Islet of Langerhans (tissue), 1 donor: Measurements from ENCODE around the gene NEURL1.
"Not testable (repeated sequence)": the region's sequence is repeated elsewhere in the genome, so short reads cannot be mapped to it uniquely, and the experiment has no call there.

Experiments used
- FAIRE-seq: peaks from one replicate; lab custom pipeline; 2011; peaks lifted over from hg19 to GRCh38; lab: Jason Lieb, UNC

The NEURL1 gene

GRCh38 chr10:103495321-103495720 lies 1.8 kb downstream of the NEURL1 start:
- no peak for FAIRE-seq

- no peak for FAIRE-seq
These were observed 3.8 kb downstream of the NEURL1 start for GRCh38 chr10:103497161-103497915.

- no peak for FAIRE-seq
These were observed 5.6 kb downstream of the NEURL1 start for GRCh38 chr10:103498936-103499638.

DNA sequence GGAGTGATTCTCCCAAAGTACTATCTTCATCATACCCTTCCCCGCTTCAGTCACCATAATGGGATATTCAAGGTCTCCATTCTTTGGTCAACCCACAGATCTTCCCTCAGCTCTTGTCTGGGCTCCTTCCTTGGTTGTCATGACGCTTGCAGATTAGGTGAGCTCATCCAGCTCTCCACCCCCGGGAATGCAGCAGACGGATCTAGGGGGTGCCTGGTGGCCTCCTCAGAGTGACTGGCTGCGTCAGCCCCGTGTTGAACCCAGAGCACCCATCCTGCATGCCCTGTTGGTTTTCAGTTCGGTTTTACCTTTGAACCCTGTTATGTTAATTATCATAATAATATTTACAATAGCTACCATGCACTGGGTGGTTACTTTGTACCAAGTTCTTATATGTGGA lies 6.4 kb downstream of the NEURL1 start:
- FAIRE-seq, result no peak

DNA sequence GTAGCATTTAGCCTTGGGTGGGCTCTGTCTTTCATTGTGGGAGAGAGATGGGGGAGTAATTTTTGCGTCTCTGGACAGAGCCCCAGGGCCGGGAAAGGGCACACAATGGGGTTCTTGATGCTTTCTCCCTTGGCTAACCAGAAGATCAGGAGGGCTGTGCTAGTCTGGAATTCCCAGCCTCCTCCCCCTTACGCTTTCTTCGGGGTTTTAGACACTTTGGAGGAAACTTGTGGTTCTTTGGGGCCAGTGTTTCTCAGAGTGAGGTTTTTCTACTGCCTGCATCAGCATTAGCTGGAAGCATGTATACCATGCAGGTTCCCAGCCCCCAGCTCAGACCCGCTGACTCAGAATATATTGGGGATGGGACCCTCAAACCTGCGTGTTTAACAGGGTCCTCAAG lies 7.0 kb downstream of the NEURL1 start:
- no peak for FAIRE-seq

DNA sequence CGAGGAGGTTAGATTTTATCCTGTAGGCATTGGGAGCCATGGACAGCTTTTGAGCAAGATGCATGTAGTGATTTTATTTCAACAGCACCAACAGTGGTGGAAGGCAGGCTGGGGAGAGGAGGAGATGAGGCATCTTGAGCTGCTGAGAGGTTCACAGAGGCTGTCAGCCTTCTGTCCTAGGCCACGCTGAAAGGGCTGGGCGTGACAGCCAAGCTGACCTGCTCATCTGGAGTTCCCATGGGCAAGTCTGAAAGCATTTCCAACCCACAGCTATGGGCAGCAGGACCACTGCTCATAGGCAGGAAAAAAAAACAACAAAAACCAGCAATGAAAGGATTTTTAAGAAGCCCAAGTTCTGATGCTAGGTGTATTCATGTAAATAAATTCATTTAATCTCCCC lies 7.7 kb downstream of the NEURL1 start:
- no peak for FAIRE-seq

DNA sequence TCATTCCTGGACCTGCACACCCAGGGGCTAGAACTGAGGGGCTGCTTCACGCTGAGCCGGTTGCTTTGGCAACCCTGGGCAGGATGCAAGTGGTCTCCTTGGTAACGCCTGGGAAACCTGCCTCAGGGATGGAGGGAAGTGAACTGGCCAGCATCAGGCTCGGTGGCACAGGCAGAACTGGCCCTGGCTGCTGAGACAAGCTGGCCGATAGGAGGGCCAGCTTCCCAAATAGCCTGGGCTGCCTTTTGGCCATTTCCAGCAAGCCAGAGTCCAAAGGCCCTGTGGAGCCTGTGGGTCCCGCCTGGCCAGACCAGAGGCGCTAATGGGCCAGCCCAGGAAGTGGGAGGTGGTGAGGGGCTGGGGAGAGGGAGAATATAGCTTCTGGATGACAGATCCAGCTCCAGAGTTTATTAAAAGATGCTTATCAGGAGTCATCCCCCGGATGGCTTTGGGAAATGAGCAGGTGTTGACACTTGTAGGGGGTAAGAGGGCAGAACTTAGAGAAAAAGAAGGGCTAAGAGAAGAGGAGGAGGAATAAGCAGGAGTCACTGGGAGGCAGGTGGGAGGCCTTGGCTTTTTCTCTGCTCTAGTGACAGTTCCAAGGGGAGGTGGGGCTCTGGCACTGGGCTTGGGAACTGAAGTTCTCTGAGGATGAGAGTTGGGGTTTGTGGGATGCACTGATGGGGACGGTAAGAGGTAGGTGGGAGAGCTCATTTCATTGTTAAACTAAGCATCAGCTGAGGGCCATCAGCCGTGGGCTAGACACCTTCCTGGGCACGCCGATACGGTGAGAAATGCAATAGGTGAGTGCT lies 9.6 kb downstream of the NEURL1 start:
- FAIRE-seq, result no peak

DNA sequence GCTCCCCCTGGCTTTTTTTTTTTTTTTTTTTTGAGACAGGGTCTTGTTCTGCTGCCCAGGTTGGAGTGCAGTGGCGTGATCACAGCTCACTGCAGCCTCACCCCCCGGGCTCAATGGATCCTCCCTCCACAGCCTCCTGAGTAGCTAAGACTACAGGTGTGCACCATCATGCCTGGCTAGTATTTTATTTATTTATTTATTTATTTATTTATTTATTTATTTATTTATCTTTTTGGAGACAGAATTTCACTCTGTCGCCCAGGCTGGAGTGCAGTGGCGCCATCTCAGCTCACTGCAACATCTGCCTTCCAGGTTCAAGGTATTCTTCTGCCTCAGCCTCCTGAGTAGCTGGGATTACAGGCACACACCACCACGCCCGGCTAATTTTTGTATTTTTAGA lies 10.3 kb downstream of the NEURL1 start:
- not testable (repeated sequence) for FAIRE-seq

- FAIRE-seq, result peak; percentile 72
These were observed 10.8 kb downstream of the NEURL1 start for GRCh38 chr10:103504181-103504783.

DNA sequence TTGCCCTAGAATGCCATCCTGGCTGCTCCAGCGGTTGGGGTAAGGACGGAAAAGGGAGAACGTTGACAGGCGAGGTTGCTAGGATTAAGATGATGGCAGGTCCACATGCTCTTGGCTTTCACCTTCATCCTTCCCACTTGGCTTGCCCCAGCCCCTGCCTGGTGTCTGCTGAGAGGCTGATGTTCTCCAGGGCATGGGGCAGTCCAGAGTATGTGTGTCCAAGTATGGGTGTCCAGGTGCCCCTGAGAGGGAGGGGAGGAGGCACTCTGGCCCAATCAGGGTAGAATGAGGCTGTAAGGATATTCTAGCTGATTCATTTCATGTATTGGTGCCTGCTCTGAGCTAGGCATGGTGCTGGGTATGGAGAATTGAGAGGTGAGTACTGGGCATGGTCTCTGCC lies 12.6 kb downstream of the NEURL1 start:
- FAIRE-seq, result no peak

DNA sequence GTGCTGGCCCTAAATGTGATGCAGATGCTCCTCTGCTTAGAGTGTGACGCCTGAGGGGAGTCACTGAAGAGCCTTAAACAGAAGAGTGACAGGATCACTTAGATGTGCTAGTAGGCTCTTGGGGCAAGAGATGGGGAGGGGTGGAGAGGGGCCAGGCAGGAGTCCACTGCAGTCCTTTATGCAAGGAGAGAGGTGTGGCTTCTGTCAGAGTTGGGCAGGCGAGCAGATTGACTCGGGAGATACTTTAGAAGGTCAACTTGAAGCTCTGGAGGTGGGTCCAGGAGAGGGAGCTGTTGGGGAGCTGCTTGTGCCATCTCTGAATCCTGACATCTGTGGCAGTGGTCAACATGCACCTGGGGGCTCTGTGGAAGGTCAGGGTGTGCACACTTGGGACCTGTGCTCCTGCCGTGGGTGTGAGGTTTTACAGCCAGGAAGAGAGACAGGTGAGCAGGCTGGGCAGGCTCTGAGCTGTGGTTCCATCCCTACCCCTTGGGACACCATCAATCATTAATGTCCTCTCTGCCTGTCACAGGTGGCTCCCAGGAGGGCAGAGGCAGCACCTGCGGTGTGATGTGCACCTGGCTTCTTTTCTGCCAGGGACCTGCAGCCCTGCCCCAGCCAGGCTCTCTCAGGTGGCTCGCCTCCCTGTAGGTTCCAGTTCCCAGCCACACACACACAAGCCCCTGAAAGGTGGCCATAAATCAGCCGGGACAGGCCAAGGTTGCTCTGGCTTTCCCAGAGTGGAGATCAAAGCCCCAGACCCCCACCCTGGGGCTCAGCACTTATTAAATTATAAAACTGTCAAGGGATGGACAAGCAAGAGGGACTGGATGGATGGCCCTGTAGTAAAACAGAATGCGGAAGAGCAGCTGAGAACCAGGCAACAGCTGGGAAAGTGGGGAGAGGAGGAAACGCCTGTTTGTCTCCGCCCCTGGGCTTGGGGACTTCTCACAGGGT lies 14.0 kb downstream of the NEURL1 start:
- no peak for FAIRE-seq

DNA sequence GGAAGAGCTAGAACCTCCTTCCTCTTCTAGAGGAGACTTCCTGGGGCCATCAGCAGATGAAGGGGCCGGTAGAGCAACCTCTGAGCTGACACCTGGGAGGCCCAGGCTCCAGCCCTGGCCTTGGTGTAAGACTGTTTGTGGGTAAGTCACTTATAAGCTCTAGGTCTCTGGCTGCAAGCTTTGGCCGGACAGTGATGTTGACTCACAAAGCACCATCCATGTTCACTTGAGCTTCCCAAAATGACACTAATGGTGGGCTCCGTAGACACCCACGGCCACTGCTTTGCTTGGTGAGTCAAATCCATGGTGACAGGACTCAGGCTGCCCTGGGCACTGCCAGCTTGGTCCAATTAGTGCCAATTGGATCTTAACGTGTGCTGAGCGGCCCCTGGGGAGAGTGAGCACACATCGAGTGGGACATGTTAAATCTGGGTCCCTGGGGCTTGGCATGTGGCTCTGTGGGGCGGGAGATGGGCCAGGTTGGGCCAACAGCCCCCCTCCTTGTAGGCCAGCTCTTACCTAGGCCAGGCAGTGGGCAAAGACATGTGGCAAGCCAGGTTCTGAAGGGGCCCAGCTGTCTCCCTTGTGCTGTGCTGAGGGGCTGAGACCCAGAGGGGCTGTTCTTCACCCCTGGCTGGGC lies 16.7 kb downstream of the NEURL1 start:
- FAIRE-seq, result no peak

- no peak for FAIRE-seq
These were observed 17.6 kb downstream of the NEURL1 start for GRCh38 chr10:103510791-103511752.

DNA sequence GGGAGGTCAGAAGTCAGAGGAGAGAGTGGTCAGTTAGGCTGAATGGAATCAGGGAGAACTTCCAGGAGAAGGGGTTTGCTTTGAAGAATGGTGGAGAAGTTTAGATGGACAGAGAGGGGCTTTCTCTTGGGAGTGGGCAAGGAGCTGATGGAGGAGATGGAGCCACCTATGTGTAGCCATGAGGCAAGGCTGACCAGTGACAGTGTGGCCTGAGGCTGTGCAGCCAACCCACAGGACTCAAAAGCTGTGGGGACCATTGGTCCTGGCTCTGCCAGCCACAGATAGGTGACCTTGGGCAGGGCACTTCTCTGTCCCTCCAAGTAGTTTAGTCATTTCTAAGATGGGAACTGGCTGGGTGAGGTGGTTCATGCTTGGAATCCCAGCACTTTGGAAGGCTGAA lies 18.7 kb downstream of the NEURL1 start:
- FAIRE-seq, result no peak

GRCh38 chr10:103512591-103513379 lies 19.3 kb downstream of the NEURL1 start:
- no peak for FAIRE-seq

- no peak for FAIRE-seq
These were observed 20.0 kb downstream of the NEURL1 start for GRCh38 chr10:103513380-103514060.

- FAIRE-seq, result no peak
These were observed 20.7 kb downstream of the NEURL1 start for GRCh38 chr10:103514244-103514643.
